ENCODE measurements around the gene LRRC9. TPM values are rescaled to one million over a fixed set of nuclear protein-coding genes. Genes with fewer than 3 reads are reported as not detected.

The LRRC9 gene
- total and polyA plus RNA-seq, 2 experiments from 2014 or later: 2.2 to 3.1 TPM

DNA sequence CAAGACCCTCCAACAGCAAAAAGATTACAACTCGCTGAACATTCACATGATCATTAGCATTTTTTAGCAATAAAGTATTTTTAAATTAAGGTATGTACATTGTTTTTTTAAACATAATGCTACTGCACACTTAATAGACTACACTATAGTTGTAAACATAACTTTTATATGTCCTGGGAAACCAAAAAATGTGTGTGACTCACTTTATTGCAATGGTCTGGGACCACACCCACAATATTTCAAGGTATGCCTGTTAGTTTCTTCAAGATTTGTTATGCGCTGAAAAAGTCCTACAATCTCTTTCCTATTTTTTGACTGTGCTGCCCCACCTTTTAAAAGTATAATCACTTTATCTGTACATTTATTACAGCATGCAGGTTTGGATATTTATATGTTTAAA lies 141.4 kb downstream of the LRRC9 start (continued):
- TF ChIP-seq EZH2phosphoT487 (IDR thresholded peaks at IDR 0.05; ENCODE audit: unreplicated experiment): no peak
- TF ChIP-seq JUNB (IDR thresholded peaks at IDR 0.05; ENCODE audit: unreplicated experiment): no peak
- TF ChIP-seq, protein P1, sequence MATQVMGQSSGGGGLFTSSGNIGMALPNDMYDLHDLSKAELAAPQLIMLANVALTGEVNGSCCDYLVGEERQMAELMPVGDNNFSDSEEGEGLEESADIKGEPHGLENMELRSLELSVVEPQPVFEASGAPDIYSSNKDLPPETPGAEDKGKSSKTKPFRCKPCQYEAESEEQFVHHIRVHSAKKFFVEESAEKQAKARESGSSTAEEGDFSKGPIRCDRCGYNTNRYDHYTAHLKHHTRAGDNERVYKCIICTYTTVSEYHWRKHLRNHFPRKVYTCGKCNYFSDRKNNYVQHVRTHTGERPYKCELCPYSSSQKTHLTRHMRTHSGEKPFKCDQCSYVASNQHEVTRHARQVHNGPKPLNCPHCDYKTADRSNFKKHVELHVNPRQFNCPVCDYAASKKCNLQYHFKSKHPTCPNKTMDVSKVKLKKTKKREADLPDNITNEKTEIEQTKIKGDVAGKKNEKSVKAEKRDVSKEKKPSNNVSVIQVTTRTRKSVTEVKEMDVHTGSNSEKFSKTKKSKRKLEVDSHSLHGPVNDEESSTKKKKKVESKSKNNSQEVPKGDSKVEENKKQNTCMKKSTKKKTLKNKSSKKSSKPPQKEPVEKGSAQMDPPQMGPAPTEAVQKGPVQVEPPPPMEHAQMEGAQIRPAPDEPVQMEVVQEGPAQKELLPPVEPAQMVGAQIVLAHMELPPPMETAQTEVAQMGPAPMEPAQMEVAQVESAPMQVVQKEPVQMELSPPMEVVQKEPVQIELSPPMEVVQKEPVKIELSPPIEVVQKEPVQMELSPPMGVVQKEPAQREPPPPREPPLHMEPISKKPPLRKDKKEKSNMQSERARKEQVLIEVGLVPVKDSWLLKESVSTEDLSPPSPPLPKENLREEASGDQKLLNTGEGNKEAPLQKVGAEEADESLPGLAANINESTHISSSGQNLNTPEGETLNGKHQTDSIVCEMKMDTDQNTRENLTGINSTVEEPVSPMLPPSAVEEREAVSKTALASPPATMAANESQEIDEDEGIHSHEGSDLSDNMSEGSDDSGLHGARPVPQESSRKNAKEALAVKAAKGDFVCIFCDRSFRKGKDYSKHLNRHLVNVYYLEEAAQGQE (IDR thresholded peaks at IDR 0.05; ENCODE audit: unreplicated experiment): no peak
- no peak for TF ChIP-seq ZNF331 (CRISPR knock-in tag; IDR thresholded peaks at IDR 0.05; ENCODE audit: low read depth)
- no peak for TF ChIP-seq CREB1 (CRISPR knock-in tag; IDR thresholded peaks at IDR 0.05; ENCODE audit: low read depth)

GRCh38 chr14:60064491-60065072 lies 144.6 kb downstream of the LRRC9 start:
- Histone ChIP-seq H3K4me1 (ENCODE audit: insufficient read depth) (no peaks in the 10 kb centered on the region), H2AFZ (no peak overlapping the region), H3F3A (replicated peaks; ENCODE audit: low read depth) (no peaks in the 10 kb centered on the region), H3K9me2 (ENCODE audit: insufficient read depth) (no peaks in the 10 kb centered on the region), H4K20me1 (replicated peaks; ENCODE audit: insufficient read depth) (no peaks in the 10 kb centered on the region), H3K4me2 (no peak overlapping the region), H3K27me3 (ENCODE audit: insufficient read depth) (no peaks in the 10 kb centered on the region), H3K27ac (ENCODE audit: low read depth) (no peak overlapping the region), H3K4me3 (no peak overlapping the region), H3K79me2 (replicated peaks; ENCODE audit: insufficient read depth) (no peaks in the 10 kb centered on the region), H3K36me3 (ENCODE audit: insufficient read depth) (no peaks in the 10 kb centered on the region)
- Mint-ChIP-seq H3K27me3 (ENCODE audit: insufficient read depth, low read depth, poor library complexity) (peaks cover 2% of the 10 kb centered on the region), H3K36me3 (ENCODE audit: low read depth) (no peaks in the 10 kb centered on the region), H3K4me3 (no peak overlapping the region), H3K27ac (no peak overlapping the region), H3K9me3 (no peaks in the 10 kb centered on the region), H3K4me1 (no peaks in the 10 kb centered on the region)
- ATAC-seq (no peak), DNase-seq (ENCODE audit: low spot score) (peak; percentile 37)
- TF ChIP-seq EZH2phosphoT487 (IDR thresholded peaks at IDR 0.05; ENCODE audit: unreplicated experiment): no peak
- TF ChIP-seq, protein P2, sequence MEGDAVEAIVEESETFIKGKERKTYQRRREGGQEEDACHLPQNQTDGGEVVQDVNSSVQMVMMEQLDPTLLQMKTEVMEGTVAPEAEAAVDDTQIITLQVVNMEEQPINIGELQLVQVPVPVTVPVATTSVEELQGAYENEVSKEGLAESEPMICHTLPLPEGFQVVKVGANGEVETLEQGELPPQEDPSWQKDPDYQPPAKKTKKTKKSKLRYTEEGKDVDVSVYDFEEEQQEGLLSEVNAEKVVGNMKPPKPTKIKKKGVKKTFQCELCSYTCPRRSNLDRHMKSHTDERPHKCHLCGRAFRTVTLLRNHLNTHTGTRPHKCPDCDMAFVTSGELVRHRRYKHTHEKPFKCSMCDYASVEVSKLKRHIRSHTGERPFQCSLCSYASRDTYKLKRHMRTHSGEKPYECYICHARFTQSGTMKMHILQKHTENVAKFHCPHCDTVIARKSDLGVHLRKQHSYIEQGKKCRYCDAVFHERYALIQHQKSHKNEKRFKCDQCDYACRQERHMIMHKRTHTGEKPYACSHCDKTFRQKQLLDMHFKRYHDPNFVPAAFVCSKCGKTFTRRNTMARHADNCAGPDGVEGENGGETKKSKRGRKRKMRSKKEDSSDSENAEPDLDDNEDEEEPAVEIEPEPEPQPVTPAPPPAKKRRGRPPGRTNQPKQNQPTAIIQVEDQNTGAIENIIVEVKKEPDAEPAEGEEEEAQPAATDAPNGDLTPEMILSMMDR (conservative IDR thresholded peaks at IDR 0.05; ENCODE audit: low read depth in 2 of 2): peak in 1 of 2 experiments; percentile 51; a peak in 3 of 4 replicates

- no peaks in the 10 kb centered on the region for H3K36me3 Mint-ChIP-seq (ENCODE audit: low read depth)
- Histone ChIP-seq H3K4me1 (ENCODE audit: insufficient read depth) (no peaks in the 10 kb centered on the region), H3K4me3 (no peak overlapping the region), H3K4me2 (no peak overlapping the region), H3F3A (replicated peaks; ENCODE audit: low read depth) (no peaks in the 10 kb centered on the region), H4K20me1 (replicated peaks; ENCODE audit: insufficient read depth) (no peaks in the 10 kb centered on the region), H3K27me3 (ENCODE audit: insufficient read depth) (no peaks in the 10 kb centered on the region), H2AFZ (no peak overlapping the region), H3K27ac (ENCODE audit: low read depth) (no peak overlapping the region), H3K79me2 (replicated peaks; ENCODE audit: insufficient read depth) (no peaks in the 10 kb centered on the region), H3K36me3 (ENCODE audit: insufficient read depth) (no peaks in the 10 kb centered on the region), H3K9me2 (ENCODE audit: insufficient read depth) (no peaks in the 10 kb centered on the region)
- ATAC-seq (no peak), DNase-seq (ENCODE audit: low spot score) (no peak)
- no peak overlapping the region for H3K4me3 Mint-ChIP-seq
- H3K27me3 Mint-ChIP-seq (ENCODE audit: insufficient read depth, low read depth, poor library complexity): no peaks in the 10 kb centered on the region
- no peaks in the 10 kb centered on the region for H3K4me1 Mint-ChIP-seq
- no peaks in the 10 kb centered on the region for H3K9me3 Mint-ChIP-seq
- no peak for TF ChIP-seq EZH2phosphoT487 (IDR thresholded peaks at IDR 0.05; ENCODE audit: unreplicated experiment)
- TF ChIP-seq POLR2AphosphoS5 (IDR thresholded peaks at IDR 0.05; ENCODE audit: low read depth): no peak
- TF ChIP-seq ZNF331 (CRISPR knock-in tag; IDR thresholded peaks at IDR 0.05; ENCODE audit: low read depth): no peak
- TF ChIP-seq, protein P1 (IDR thresholded peaks at IDR 0.05; ENCODE audit: unreplicated experiment): no peak
- no peak for TF ChIP-seq ZNF114 (CRISPR knock-in tag; IDR thresholded peaks at IDR 0.05)
- TF ChIP-seq, protein P2 (conservative IDR thresholded peaks at IDR 0.05; ENCODE audit: low read depth in 2 of 2): no peak
- no peak for TF ChIP-seq JUNB (IDR thresholded peaks at IDR 0.05; ENCODE audit: unreplicated experiment)
- H3K27ac Mint-ChIP-seq: no peak overlapping the region
Observed at GRCh38 chr14:60067882-60068281, 147.9 kb downstream of the LRRC9 start.
